ENCODE data around the gene SOBP.
A peak's percentile ranks its signal among the peaks of the same experiment; 100 is the strongest.

Gene SOBP

GRCh38 chr6:107613651-107614379 is 123.9 kb downstream of the SOBP start:
- Histone ChIP-seq H3K27me3 (ENCODE audit: insufficient read depth, low read depth) (no peaks in the 10 kb centered on the region), H2AFZ (ENCODE audit: low read depth) (no peak overlapping the region), H3K27ac (no peak overlapping the region), H4K20me1 (ENCODE audit: insufficient read depth) (no peaks in the 10 kb centered on the region), H3K4me1 (ENCODE audit: low read depth, poor library complexity, severe bottlenecking) (peaks cover 23% of the 10 kb centered on the region), H3K4me2 (no peak overlapping the region), H3K4me3 (IDR thresholded peaks at IDR 0.05; ENCODE audit: insufficient read depth, low read depth, low read length) (no peak overlapping the region), H3K79me2 (ENCODE audit: insufficient read depth, low read depth) (no peaks in the 10 kb centered on the region), H3K36me3 (ENCODE audit: insufficient read depth) (no peaks in the 10 kb centered on the region), H3K9ac (no peak overlapping the region)
- TF ChIP-seq CTCF (conservative IDR thresholded peaks at IDR 0.05; ENCODE audit: low read depth, low read length): no peak

- Histone ChIP-seq H3K27me3 (ENCODE audit: insufficient read depth, low read depth) (no peaks in the 10 kb centered on the region), H4K20me1 (ENCODE audit: insufficient read depth) (no peaks in the 10 kb centered on the region), H3K4me1 (ENCODE audit: low read depth, poor library complexity, severe bottlenecking) (peaks cover 33% of the 10 kb centered on the region), H3K4me2 (no peak overlapping the region), H3K27ac (no peak overlapping the region), H3K4me3 (IDR thresholded peaks at IDR 0.05; ENCODE audit: insufficient read depth, low read depth, low read length) (no peak overlapping the region), H3K79me2 (ENCODE audit: insufficient read depth, low read depth) (no peaks in the 10 kb centered on the region), H2AFZ (ENCODE audit: low read depth) (no peak overlapping the region), H3K36me3 (ENCODE audit: insufficient read depth) (no peaks in the 10 kb centered on the region), H3K9ac (no peak overlapping the region)
- no peak for TF ChIP-seq CTCF (conservative IDR thresholded peaks at IDR 0.05; ENCODE audit: low read depth, low read length)
Measured at GRCh38 chr6:107614828-107615227, 124.9 kb downstream of the SOBP start.

GRCh38 chr6:107616775-107617174 is 126.9 kb downstream of the SOBP start:
- H3K4me2 ChIP-seq: no peak overlapping the region
- H3K9ac ChIP-seq: no peak overlapping the region

GRCh38 chr6:107617341-107617932 is 127.5 kb downstream of the SOBP start:
- Histone ChIP-seq H3K79me2 (ENCODE audit: insufficient read depth, low read depth) (no peaks in the 10 kb centered on the region), H3K4me1 (ENCODE audit: low read depth, poor library complexity, severe bottlenecking) (peaks cover 52% of the 10 kb centered on the region)

More at GRCh38 chr6:107616775-107617174, 126.9 kb downstream of the SOBP start:
- H3K36me3 ChIP-seq (ENCODE audit: insufficient read depth): no peaks in the 10 kb centered on the region
- no peaks in the 10 kb centered on the region for H3K79me2 ChIP-seq (ENCODE audit: insufficient read depth, low read depth)
- H3K4me1 ChIP-seq (ENCODE audit: low read depth, poor library complexity, severe bottlenecking): peaks cover 50% of the 10 kb centered on the region
- H3K27ac ChIP-seq: no peak overlapping the region
- no peak overlapping the region for H3K4me3 ChIP-seq (IDR thresholded peaks at IDR 0.05; ENCODE audit: insufficient read depth, low read depth, low read length)
- no peak overlapping the region for H2AFZ ChIP-seq (ENCODE audit: low read depth)
- H3K27me3 ChIP-seq (ENCODE audit: insufficient read depth, low read depth): no peaks in the 10 kb centered on the region
- H4K20me1 ChIP-seq (ENCODE audit: insufficient read depth): no peaks in the 10 kb centered on the region
- TF ChIP-seq CTCF (conservative IDR thresholded peaks at IDR 0.05; ENCODE audit: low read depth, low read length): no peak

More at GRCh38 chr6:107617341-107617932, 127.5 kb downstream of the SOBP start:
- TF ChIP-seq CTCF (conservative IDR thresholded peaks at IDR 0.05; ENCODE audit: low read depth, low read length): no peak
- Histone ChIP-seq H3K9ac (no peak overlapping the region), H3K36me3 (ENCODE audit: insufficient read depth) (no peaks in the 10 kb centered on the region), H3K27me3 (ENCODE audit: insufficient read depth, low read depth) (no peaks in the 10 kb centered on the region), H2AFZ (ENCODE audit: low read depth) (no peak overlapping the region), H3K4me2 (peak overlapping the region; percentile 41; the same call in 1 of the 2 replicates), H3K27ac (no peak overlapping the region), H3K4me3 (IDR thresholded peaks at IDR 0.05; ENCODE audit: insufficient read depth, low read depth, low read length) (no peak overlapping the region), H4K20me1 (ENCODE audit: insufficient read depth) (no peaks in the 10 kb centered on the region)

All from KMS-11 (cell line).